HTERT RPE-1 (cell line): ENCODE measurements around the gene PEX7.
"Not testable (repeated sequence)": the region's sequence is repeated elsewhere in the genome, so short reads cannot be mapped to it uniquely, and the experiment has no call there.

ENCODE experiments used
- in situ Hi-C: fragments of 300-500 bp; cut with MboI; formaldehyde crosslinking; loops from 4 replicates; pipeline ENCODE4 v1.14.3; 2020; ENCODE audit warnings: low sequenced_read_pairs

Gene PEX7

GRCh38 chr6:136893187-136893586 is 70.8 kb downstream of the PEX7 start:
- in situ Hi-C loops = no loop called here

- in situ Hi-C loops = no loop called here
Observed at GRCh38 chr6:136895901-136896300, 73.5 kb downstream of the PEX7 start.

DNA sequence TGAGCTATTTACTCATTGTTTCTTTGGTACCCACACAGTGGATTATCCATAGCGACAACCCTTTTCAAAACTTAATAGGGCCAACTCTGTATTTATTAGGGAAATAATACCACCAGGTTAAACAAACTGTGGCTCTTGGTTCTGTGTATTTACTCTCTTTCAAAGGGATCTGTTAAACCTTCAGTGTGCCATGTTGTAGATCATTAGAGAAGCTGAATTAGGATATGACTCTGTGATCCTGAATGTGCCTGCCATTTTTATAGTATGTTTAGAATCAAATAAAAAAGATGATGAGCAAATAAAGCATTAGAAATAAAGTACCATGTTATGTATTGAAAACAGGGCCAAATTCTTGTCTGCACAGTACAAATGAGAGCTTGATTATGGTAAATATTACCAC is 74.7 kb downstream of the PEX7 start:
- in situ Hi-C loops = no loop called here

GRCh38 chr6:136901212-136901784 is 78.9 kb downstream of the PEX7 start:
- in situ Hi-C loops = no loop called here

DNA sequence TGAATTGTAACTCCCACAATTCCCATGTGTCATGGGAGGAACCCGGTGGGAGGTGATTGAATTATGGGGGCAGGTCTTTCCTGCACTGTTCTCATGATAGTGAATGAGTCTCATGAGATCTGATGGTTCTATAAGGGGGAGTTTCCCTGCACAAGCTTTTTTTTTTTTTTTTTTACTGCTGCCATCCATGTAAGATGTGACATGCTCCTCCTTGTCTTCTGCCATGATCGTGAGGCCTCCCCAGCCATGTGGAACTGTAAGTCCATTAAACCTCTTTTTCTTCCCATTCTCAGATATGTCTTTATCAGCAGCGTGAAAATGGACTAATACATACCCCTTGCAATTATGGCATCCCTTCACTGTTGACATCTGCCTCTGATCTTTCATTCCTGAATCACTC is 82.1 kb downstream of the PEX7 start:
- in situ Hi-C loops = not testable (repeated sequence)

DNA sequence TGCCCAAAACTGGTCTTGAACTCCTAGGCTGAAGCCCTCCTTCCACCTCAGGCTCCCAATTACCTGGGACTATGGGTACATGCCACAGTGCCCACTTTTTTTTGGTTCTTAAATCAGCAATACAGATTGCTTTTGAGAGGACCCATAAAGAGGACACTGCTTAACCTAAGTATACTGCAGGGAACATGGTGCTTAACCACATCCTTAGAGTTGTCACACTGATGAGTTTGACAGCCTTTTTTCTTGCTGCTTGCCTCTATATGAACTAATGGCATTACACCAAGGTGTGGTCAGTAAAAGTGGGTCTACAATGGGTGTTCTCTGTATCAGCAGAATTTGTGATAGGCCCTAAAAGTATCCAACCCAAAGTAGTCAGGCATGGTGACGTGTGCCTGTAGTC is 92.6 kb downstream of the PEX7 start:
- in situ Hi-C loops = no loop called here

DNA sequence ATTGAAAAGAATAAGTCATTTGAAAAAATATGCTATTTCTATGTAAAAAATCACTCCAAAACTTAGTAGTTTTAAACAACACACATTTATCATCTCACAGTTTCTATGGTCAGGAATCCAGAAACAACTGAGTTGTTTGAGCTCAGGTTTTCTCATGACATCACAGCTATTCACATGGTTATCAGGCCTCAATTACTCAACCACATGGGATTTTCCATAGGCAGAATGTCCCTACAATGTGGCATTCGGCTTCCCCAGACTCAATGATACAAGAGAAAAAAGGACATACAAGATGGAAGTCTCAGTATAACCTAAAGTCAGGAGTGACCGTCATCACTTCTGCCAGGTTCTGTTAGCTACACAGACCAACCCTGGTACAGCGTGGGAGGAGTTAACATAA is 96.3 kb downstream of the PEX7 start:
- in situ Hi-C loops = no loop called here

DNA sequence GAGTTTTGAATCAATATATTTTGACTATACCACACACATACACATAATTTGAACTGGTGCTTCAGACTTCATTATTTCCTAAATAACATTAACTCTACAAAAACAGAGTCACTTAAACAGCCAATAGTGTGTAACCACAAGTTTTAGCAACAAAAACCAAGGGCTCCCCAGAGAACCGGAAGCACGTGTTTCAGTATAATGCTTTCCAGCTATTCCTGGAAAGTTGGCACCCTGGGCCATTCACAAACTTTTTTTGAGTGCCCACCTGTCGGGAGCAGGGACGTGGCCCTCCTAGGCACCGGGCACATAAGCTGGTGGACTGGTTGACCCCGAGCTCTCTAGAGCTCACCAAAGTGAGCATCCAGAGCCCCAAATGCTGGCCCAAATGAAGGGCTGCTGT is 97.8 kb downstream of the PEX7 start:
- in situ Hi-C loops = no loop called here

- in situ Hi-C loops = no loop called here
Observed at GRCh38 chr6:136920671-136921380, 98.4 kb downstream of the PEX7 start.

- in situ Hi-C loops = no loop called here
Observed at GRCh38 chr6:136921381-136921935, 99.1 kb downstream of the PEX7 start.

- in situ Hi-C loops = no loop called here
Observed at GRCh38 chr6:136921936-136922684, 99.7 kb downstream of the PEX7 start, which contains the start of gene SLC35D3. TSS of gene SLC35D3 (plus strand) at chr6:136922301. CDS start at chr6:136922429, 128 bp downstream.

DNA sequence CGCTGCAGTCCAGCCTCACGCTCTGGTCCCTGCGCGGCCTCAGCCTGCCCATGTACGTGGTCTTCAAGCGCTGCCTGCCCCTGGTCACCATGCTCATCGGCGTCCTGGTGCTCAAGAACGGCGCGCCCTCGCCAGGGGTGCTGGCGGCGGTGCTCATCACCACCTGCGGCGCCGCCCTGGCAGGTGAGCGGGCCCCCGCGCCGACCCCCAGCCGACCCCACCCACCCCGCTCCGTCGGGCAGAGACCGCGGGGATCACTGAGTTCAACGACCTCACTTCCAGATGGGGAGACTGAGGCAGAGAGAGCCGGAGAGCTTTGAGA is 100.3 kb downstream of the PEX7 start:
- in situ Hi-C loops = no loop called here

GRCh38 chr6:136923116-136923953 is 100.9 kb downstream of the PEX7 start:
- in situ Hi-C loops = no loop called here

DNA sequence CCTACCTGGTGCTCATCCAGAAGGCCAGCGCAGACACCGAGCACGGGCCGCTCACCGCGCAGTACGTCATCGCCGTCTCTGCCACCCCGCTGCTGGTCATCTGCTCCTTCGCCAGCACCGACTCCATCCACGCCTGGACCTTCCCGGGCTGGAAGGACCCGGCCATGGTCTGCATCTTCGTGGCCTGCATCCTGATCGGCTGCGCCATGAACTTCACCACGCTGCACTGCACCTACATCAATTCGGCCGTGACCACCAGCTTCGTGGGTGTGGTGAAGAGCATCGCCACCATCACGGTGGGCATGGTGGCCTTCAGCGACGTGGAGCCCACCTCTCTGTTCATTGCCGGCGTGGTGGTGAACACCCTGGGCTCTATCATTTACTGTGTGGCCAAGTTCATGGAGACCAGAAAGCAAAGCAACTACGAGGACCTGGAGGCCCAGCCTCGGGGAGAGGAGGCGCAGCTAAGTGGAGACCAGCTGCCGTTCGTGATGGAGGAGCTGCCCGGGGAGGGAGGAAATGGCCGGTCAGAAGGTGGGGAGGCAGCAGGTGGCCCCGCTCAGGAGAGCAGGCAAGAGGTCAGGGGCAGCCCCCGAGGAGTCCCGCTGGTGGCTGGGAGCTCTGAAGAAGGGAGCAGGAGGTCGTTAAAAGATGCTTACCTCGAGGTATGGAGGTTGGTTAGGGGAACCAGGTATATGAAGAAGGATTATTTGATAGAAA is 101.7 kb downstream of the PEX7 start:
- in situ Hi-C loops = no loop called here

DNA sequence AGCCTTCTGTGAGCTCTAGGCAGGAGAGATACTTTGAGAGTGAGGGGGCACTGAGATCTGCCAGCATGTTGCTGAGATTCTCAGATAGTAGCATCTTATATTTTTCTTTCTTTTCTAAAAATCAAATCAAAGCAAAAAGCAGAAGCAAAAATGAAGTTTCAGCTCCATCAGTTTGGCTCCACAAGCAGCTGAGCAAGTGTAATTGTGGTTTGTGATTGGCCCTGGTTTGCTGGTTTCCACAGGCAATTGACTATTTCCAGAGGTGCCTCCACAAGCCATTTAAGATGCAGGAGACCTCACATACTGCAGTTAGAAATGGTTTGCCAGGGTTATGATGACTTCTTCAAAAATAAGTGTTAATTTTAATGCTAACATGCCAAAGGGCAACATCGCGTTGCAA is 104.0 kb downstream of the PEX7 start:
- in situ Hi-C loops = no loop called here

DNA sequence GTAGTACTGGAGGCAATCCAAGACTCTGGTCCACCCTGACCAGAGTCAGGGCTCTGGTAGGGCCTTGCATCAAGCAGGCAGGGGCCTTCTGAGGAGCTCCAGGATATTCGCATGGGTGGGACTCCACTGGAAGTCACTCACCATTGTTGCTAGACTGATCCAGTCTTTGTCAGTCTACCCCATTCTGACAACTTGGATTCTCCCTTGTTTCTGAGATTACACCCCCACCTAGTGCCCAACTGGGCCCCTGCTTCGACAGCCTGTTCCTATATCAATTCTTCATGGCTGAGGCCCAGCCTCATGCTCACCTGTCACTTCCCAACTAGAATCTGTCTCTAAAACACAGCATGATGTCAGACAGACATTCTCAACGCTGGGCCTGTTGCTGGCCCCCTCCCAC is 104.9 kb downstream of the PEX7 start:
- in situ Hi-C loops = no loop called here

DNA sequence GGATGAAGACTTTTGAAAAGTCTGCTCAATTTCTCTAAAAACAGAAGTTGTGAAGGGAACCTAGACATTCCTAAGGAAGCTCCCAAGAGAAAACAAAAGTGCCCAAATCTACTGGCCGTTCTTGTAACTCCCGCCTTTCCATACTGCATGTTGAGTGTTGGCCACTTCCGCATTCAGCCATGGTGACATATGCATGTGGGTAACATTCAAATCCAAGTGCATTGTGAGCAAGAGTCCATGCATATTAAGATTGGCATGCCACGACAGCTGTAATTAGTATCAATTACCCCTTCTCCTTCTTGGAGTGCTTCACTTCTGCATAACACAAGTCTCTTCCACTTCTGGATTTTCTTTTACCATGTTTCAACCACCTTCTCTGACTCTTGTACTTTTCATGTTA is 108.1 kb downstream of the PEX7 start:
- in situ Hi-C loops = no loop called here

DNA sequence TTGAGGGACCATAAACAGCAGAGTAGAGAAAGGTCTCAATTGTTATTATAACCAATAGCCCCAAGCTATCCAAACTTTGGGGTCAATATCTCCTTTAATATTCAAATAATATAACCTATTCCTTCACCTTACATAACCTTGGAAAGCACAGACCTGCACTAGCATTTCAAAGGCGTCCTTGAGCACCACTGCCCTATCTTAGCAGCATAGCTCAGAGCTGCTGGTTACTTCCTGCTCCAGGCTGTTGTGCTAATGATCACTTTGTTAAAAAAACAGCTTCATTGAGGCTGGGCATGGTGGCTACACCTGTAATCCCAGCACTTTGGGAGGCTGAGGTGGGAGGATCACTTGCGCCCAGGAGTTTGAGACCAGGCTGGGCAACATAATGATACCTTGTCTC is 110.2 kb downstream of the PEX7 start:
- in situ Hi-C loops = no loop called here

DNA sequence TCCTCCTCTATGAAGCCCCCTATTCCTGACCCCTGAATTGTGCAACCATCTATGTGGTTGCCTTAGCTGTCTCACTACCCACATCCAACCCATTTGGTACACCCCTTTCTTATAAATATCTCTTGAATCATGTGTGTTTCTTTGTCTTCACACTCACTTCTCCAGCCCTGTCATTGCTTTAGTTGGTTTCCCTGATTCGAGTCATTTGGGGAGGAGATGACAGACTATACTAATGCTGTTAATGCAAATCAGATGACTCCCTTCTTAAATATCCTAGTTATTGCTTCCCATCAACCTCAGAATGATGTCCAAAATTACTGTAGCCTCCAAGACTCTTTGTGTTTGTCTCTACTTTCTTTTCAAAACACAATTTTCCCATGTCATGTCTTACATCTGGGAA is 122.7 kb downstream of the PEX7 start:
- in situ Hi-C loops = no loop called here

GRCh38 chr6:136945711-136946121 is 123.3 kb downstream of the PEX7 start:
- in situ Hi-C loops = no loop called here
